Neural cell (in vitro differentiated cells): ENCODE data around the gene PRR30.

Experiments
- CTCF ChIP-seq: fragments of 450-650 bp; IDR thresholded peaks from 2 replicates; pipeline ENCODE4 v1.5.1; 2014; ENCODE audit warnings: antibody characterized with exemption, mild to moderate bottlenecking, moderate library complexity; ENCODE audit not compliant: poor library complexity, severe bottlenecking
- EP300 ChIP-seq: fragments of 450-650 bp; conservative IDR thresholded peaks from 2 replicates; pipeline ENCODE4 v1.6.1; 2014; ENCODE audit warnings: antibody characterized with exemption, mild to moderate bottlenecking, moderate library complexity; ENCODE audit not compliant: poor library complexity, severe bottlenecking
- EZH2 ChIP-seq: fragments of 200-600, 300-800 bp; shearing (Covaris generic), sonication (generic); IDR thresholded peaks from 2 replicates; pipeline ENCODE4 v1.6.1; 2014; ENCODE audit warnings: antibody characterized with exemption, low read length, borderline replicate concordance, mild to moderate bottlenecking; ENCODE audit not compliant: insufficient read depth, poor library complexity, severe bottlenecking
- MXI1 ChIP-seq: fragments of 450-650 bp; conservative IDR thresholded peaks from 2 replicates; pipeline ENCODE4 v1.6.1; 2014; ENCODE audit warnings: antibody characterized with exemption, mild to moderate bottlenecking; ENCODE audit not compliant: poor library complexity, severe bottlenecking
- POLR2AphosphoS5 ChIP-seq: IDR thresholded peaks from 2 replicates; pipeline ENCODE4 v1.6.1; 2012
- RAD21 ChIP-seq: fragments of 450-650 bp; conservative IDR thresholded peaks from 2 replicates; pipeline ENCODE4 v1.6.1; 2014; ENCODE audit warnings: antibody characterized with exemption, mild to moderate bottlenecking, moderate library complexity
- SMC3 ChIP-seq: fragments of 450-650 bp; conservative IDR thresholded peaks from 2 replicates; pipeline ENCODE4 v1.6.1; 2014; ENCODE audit warnings: antibody characterized with exemption, mild to moderate bottlenecking, moderate library complexity; ENCODE audit not compliant: poor library complexity
- TAF1 ChIP-seq: IDR thresholded peaks from 2 replicates; pipeline ENCODE4 v1.6.1; 2012; ENCODE audit warnings: low read depth
- TF ChIP-seq, protein P1 (sequence below): IDR thresholded peaks from 2 replicates; pipeline ENCODE4 v1.6.1; 2012; ENCODE audit warnings: borderline replicate concordance

GRCh38 chr2:27185331-27186026 lies 46.3 kb upstream of the PRR30 start:
- TF ChIP-seq EZH2 (no peak), CTCF (no peak), EP300 (no peak), TAF1 (no peak), SMC3 (no peak), MXI1 (no peak), POLR2AphosphoS5 (no peak), RAD21 (no peak)
- TF ChIP-seq, protein P1, sequence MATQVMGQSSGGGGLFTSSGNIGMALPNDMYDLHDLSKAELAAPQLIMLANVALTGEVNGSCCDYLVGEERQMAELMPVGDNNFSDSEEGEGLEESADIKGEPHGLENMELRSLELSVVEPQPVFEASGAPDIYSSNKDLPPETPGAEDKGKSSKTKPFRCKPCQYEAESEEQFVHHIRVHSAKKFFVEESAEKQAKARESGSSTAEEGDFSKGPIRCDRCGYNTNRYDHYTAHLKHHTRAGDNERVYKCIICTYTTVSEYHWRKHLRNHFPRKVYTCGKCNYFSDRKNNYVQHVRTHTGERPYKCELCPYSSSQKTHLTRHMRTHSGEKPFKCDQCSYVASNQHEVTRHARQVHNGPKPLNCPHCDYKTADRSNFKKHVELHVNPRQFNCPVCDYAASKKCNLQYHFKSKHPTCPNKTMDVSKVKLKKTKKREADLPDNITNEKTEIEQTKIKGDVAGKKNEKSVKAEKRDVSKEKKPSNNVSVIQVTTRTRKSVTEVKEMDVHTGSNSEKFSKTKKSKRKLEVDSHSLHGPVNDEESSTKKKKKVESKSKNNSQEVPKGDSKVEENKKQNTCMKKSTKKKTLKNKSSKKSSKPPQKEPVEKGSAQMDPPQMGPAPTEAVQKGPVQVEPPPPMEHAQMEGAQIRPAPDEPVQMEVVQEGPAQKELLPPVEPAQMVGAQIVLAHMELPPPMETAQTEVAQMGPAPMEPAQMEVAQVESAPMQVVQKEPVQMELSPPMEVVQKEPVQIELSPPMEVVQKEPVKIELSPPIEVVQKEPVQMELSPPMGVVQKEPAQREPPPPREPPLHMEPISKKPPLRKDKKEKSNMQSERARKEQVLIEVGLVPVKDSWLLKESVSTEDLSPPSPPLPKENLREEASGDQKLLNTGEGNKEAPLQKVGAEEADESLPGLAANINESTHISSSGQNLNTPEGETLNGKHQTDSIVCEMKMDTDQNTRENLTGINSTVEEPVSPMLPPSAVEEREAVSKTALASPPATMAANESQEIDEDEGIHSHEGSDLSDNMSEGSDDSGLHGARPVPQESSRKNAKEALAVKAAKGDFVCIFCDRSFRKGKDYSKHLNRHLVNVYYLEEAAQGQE, result no peak
